ENCODE results near the gene SLC12A8. TPM values are rescaled to one million over a fixed set of nuclear protein-coding genes. Genes with fewer than 3 reads are reported as not detected.

The SLC12A8 gene
- total RNA-seq, 1 donor from 2014 or later = 9.1 TPM

DNA sequence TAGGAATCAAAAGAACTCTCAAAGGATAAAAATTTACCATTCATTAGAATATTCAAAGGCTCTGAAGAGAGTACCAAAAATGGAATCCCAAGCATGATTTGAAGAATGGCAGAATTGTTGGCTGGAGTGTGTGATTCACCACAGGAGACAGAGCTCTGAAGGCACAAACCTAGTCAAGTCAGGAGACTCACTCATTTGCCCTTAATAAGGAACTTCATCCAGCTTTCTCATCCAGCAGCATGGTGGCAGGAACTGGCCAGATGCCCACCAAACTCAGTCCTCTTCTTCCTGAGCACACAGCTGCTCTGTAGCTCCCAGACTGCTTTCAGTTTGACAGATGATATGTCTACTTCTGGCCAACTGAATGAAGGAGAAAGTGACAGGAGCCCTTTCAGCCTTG is 140.2 kb downstream of the SLC12A8 start:
- TF ChIP-seq, protein P1, sequence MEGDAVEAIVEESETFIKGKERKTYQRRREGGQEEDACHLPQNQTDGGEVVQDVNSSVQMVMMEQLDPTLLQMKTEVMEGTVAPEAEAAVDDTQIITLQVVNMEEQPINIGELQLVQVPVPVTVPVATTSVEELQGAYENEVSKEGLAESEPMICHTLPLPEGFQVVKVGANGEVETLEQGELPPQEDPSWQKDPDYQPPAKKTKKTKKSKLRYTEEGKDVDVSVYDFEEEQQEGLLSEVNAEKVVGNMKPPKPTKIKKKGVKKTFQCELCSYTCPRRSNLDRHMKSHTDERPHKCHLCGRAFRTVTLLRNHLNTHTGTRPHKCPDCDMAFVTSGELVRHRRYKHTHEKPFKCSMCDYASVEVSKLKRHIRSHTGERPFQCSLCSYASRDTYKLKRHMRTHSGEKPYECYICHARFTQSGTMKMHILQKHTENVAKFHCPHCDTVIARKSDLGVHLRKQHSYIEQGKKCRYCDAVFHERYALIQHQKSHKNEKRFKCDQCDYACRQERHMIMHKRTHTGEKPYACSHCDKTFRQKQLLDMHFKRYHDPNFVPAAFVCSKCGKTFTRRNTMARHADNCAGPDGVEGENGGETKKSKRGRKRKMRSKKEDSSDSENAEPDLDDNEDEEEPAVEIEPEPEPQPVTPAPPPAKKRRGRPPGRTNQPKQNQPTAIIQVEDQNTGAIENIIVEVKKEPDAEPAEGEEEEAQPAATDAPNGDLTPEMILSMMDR (IDR thresholded peaks at IDR 0.05) = no peak
- no peaks in the 10 kb centered on the region for H3K4me1 ChIP-seq
- ATAC-seq = no peak
- H3K9me3 ChIP-seq = no peaks in the 10 kb centered on the region
- intact Hi-C loops (cut with DNase I) = no loop called here
- no peaks in the 10 kb centered on the region for H3K27me3 ChIP-seq (ENCODE audit: low read depth)
- no peak overlapping the region for H3K27ac ChIP-seq
- no peak overlapping the region for H3K4me3 ChIP-seq
- H3K36me3 ChIP-seq = no peaks in the 10 kb centered on the region
- DNase-seq = no peak

DNA sequence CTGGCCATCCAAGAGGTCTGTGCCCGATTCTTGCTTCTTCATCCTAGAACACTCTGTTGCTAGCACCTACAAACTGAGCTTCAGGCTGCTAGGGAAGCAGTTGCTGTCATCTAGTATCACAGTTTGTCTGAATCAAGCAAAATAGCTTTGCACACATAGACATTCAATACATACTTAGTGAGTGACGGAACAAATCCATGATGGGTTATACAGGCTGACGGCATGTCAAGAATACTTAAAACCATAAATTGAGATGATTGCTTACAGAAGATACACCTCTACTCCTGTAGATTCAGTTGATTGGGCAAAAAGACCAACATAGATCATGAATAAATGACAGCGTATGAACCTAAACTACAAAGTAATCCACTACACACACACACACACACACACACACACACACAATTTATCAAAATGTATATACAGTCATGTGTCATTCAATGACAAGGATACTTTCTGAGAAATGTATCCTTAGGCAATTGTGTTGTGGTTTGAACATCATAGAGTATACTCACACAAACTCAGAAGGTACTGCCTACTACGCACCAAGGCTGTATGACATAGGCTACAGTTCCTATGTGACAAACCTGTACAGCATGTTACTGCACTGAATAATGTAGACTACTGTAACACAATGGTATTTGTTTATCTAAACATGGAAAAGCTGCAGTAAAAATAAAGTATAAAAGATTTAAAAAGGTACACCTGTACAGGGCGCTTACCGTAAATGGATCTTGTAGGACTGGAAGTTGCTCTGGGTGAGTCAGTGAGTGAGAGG is 142.4 kb downstream of the SLC12A8 start:
- ATAC-seq = no peak

DNA sequence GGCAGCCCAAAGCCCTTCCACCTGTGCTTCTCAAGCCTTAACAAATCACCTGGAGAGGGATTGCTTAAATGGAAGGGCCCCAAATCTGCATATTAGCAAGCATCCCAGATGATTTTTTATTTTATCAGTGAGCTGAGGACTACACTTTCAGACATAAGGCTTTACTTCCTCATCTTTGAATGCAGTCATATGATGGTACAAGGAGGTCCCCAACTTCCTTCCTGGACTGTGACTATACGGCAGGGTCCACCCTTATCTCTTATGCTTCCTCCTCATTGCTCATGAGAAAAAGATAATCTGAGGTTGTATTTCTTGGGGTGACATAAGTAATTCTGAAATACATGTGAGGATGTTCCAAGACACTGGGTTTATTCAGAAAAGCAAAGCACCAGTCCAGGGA is 143.1 kb downstream of the SLC12A8 start:
- no peak overlapping the region for H3K4me3 ChIP-seq
- intact Hi-C loops (cut with DNase I) = no loop called here
- no peaks in the 10 kb centered on the region for H3K27me3 ChIP-seq (ENCODE audit: low read depth)
- H3K36me3 ChIP-seq = no peaks in the 10 kb centered on the region
- TF ChIP-seq, protein P1 (IDR thresholded peaks at IDR 0.05) = no peak
- ATAC-seq = peak in 1 of 2 donors; percentile 56
- no peak overlapping the region for H3K27ac ChIP-seq
- no peak for DNase-seq
- no peaks in the 10 kb centered on the region for H3K4me1 ChIP-seq
- no peaks in the 10 kb centered on the region for H3K9me3 ChIP-seq

More for the DNA sequence above, 142.4 kb downstream of the SLC12A8 start:
- intact Hi-C loops (cut with DNase I) = no loop called here
- TF ChIP-seq, protein P1 (IDR thresholded peaks at IDR 0.05) = no peak
- no peak for DNase-seq
- no peak overlapping the region for H3K4me3 ChIP-seq
- no peaks in the 10 kb centered on the region for H3K27me3 ChIP-seq (ENCODE audit: low read depth)
- no peaks in the 10 kb centered on the region for H3K9me3 ChIP-seq
- no peaks in the 10 kb centered on the region for H3K36me3 ChIP-seq
- no peak overlapping the region for H3K27ac ChIP-seq
- no peaks in the 10 kb centered on the region for H3K4me1 ChIP-seq

DNA sequence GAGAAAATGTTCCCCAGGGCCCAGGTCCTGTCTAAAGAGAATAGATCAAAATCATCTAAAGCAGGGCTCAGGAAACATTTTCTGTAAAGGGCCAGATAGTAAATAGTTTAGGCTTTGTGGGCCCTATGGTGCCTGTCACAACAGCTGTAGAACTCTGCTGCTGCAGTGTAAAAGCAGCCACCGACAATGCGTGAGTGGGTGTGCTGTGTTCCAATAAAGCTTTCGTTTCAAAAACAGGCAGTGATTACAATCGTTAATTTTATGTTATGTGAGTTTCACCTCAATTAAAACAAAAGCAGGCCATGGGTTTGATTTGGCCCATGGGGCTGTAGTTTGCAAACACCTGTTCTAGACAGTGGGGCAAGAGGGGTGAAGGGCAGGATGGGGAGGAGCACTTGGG is 144.3 kb downstream of the SLC12A8 start:
- TF ChIP-seq, protein P1 (IDR thresholded peaks at IDR 0.05) = no peak
- intact Hi-C loops (cut with DNase I) = no loop called here
- peaks cover 10% of the 10 kb centered on the region for H3K4me1 ChIP-seq
- DNase-seq (no peak), ATAC-seq (no peak)
- H3K9me3 ChIP-seq = no peaks in the 10 kb centered on the region
- no peak overlapping the region for H3K4me3 ChIP-seq
- no peak overlapping the region for H3K27ac ChIP-seq
- no peaks in the 10 kb centered on the region for H3K27me3 ChIP-seq (ENCODE audit: low read depth)
- no peaks in the 10 kb centered on the region for H3K36me3 ChIP-seq

DNA sequence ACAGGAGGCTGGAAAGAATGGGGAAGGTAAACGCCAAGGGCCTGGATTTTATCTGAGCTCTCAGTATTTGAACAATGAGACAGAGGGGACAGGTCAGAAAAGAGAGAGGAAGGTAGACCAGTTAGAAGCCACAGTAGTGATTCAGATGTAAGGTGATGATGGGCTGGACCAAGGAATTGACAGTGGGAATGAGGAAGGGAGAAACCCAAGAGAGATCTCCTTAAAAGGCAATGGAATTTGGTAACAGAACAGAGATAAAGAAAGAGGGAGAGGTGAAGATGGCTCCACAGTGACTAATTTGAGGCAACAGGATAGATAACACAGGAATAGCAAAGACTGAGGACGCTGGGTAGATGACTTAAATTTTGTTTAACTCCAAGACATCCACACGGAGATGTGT is 145.3 kb downstream of the SLC12A8 start:
- intact Hi-C loops (cut with DNase I) = no loop called here
- ATAC-seq (no peak), DNase-seq (no peak)
- no peaks in the 10 kb centered on the region for H3K36me3 ChIP-seq
- TF ChIP-seq, protein P1 (IDR thresholded peaks at IDR 0.05) = no peak
- peaks cover 20% of the 10 kb centered on the region for H3K4me1 ChIP-seq
- H3K4me3 ChIP-seq = no peak overlapping the region
- no peaks in the 10 kb centered on the region for H3K27me3 ChIP-seq (ENCODE audit: low read depth)
- no peaks in the 10 kb centered on the region for H3K9me3 ChIP-seq
- no peak overlapping the region for H3K27ac ChIP-seq
